Gastrocnemius medialis (tissue), 4 donors: ENCODE measurements around the gene RAPGEF2. TPM values are rescaled to one million over a fixed set of nuclear protein-coding genes. Genes with fewer than 3 reads are reported as not detected.
A peak's percentile ranks its signal among the peaks of the same experiment; 100 is the strongest.

ENCODE experiments used
- ATAC-seq, 2 donors: fragments of 150-250 bp; one replicate each; pipeline ENCODE4 v1.9.1; 2016
- DNase-seq, 2 donors: peaks; one replicate each; pipeline ENCODE4 v3.0.0-alpha.2; 2019
- H3K27ac ChIP-seq, 4 donors: fragments of 200-600 bp; sonication (generic); 1 replicate in 1 of 4; 2 replicates in 3 of 4; pipeline ENCODE4 v1.5.1; 2016 to 2018; ENCODE audit warnings: mild to moderate bottlenecking in 2 of 4, moderate library complexity in 1 of 4
- H3K27me3 ChIP-seq, 3 donors: fragments of 200-600 bp; sonication (generic) in 2 of 3; 1 replicate in 1 of 3; 2 replicates in 2 of 3; pipeline versions ENCODE4 v1.5.1 to v1.6.0; 2016 to 2019; ENCODE audit warnings: mild to moderate bottlenecking in 1 of 3, moderate library complexity in 1 of 3
- H3K36me3 ChIP-seq, 2 donors: fragments of 200-600 bp; sonication (generic) in 1 of 2; one replicate each; pipeline ENCODE4 v1.5.1; 2017 to 2018
- H3K4me1 ChIP-seq, 2 donors: fragments of 200-600 bp; sonication (generic) in 1 of 2; one replicate each; pipeline ENCODE4 v1.5.1; 2016 to 2017; ENCODE audit warnings: mild to moderate bottlenecking in 2 of 2
- H3K4me3 ChIP-seq, 4 donors: fragments of 200-600 bp; sonication (generic) in 3 of 4; 1 replicate in 1 of 4; 2 replicates in 3 of 4; pipeline ENCODE4 v1.5.1; 2016 to 2019; ENCODE audit warnings: mild to moderate bottlenecking in 2 of 4
- H3K9me3 ChIP-seq, 3 donors: fragments of 200-600 bp; sonication (generic) in 2 of 3; 1 replicate in 1 of 3; 2 replicates in 2 of 3; pipeline ENCODE4 v1.5.1; 2016 to 2019
- POLR2A ChIP-seq, 2 donors: fragments of 450-650 bp; IDR thresholded peaks; one replicate each; pipeline ENCODE4 v1.6.1; 2017; ENCODE audit warnings: antibody characterized with exemption in 2 of 2, mild to moderate bottlenecking in 2 of 2, moderate library complexity in 2 of 2
- in situ Hi-C, 4 donors: fragments of 200-750 bp; cut with MboI; loops; one replicate each; pipeline versions ENCODE4 v1.15.0 to v1.8.0; 2017; ENCODE audit warnings: low sequenced_read_pairs in 4 of 4
- intact Hi-C: fragments of 100-400 bp; cut with DNase I; formaldehyde crosslinking; loops from one replicate; pipeline ENCODE4 v1.15.1; 2023; ENCODE audit warnings: low total_unique reads
- total RNA-seq, 4 donors: library from RNA; depleted of rRNA; stranded (reverse); fragments of >200 nt; gene quantifications; one replicate each; pipeline versions ENCODE4 v1.1.0 to v1.2.3, GENCODE V29; 2016
- TF ChIP-seq, protein P1 (sequence below), 5 experiments: fragments of 450-650 bp in 3 of 5; fragments of 200-600 bp in 2 of 5; sonication (generic) in 2 of 5; IDR thresholded peaks in 4 of 5; conservative IDR thresholded peaks in 1 of 5; 1 replicate in 4 of 5; 2 replicates in 1 of 5; pipeline ENCODE4 v1.5.1; 2016 to 2019; ENCODE audit warnings: antibody characterized with exemption in 5 of 5, mild to moderate bottlenecking in 3 of 5, moderate library complexity in 3 of 5

RAPGEF2 gene
- total RNA-seq, 4 donors from 2014 or later, result 32.9 to 42.3 (median 38.7) TPM

DNA sequence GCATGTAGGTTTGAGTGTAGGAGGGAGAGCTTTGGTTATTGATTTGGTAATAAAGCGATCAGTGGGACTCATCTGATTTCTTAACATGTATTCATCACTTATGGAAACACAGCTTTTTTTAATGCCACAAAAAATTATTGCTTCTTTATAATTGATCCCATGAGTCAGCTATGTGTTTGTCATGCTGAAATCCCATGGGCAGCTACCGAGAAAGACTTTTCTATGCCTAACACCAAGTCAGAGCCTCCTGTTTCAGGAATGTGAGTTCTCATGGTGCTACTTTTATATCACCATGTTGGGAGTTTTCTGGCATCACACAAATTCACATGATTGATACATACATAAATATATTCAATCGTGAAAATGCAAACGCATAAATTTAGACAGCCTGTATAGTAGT lies 165.7 kb downstream of the RAPGEF2 start:
- Histone ChIP-seq H3K27me3 (no peaks in the 10 kb centered on the region), H3K27ac (peak overlapping the region; percentile 1 to 75 (median 48)), H3K9me3 (no peaks in the 10 kb centered on the region), H3K4me3 (peak overlapping the region in 1 of 4 donors; percentile 42), H3K4me1 (peaks cover 50 to 55% of the 10 kb centered on the region in 2 donors), H3K36me3 (no peaks in the 10 kb centered on the region)
- no peak for ATAC-seq
- in situ Hi-C loops, result no loop called here
- TF ChIP-seq POLR2A (IDR thresholded peaks at IDR 0.05), result no peak
- TF ChIP-seq, protein P1, sequence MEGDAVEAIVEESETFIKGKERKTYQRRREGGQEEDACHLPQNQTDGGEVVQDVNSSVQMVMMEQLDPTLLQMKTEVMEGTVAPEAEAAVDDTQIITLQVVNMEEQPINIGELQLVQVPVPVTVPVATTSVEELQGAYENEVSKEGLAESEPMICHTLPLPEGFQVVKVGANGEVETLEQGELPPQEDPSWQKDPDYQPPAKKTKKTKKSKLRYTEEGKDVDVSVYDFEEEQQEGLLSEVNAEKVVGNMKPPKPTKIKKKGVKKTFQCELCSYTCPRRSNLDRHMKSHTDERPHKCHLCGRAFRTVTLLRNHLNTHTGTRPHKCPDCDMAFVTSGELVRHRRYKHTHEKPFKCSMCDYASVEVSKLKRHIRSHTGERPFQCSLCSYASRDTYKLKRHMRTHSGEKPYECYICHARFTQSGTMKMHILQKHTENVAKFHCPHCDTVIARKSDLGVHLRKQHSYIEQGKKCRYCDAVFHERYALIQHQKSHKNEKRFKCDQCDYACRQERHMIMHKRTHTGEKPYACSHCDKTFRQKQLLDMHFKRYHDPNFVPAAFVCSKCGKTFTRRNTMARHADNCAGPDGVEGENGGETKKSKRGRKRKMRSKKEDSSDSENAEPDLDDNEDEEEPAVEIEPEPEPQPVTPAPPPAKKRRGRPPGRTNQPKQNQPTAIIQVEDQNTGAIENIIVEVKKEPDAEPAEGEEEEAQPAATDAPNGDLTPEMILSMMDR (IDR thresholded peaks at IDR 0.05 in 4 of 5, conservative IDR thresholded peaks at IDR 0.05 in 1 of 5), result no peak
- intact Hi-C loops, result no loop called here
- no peak for DNase-seq

DNA sequence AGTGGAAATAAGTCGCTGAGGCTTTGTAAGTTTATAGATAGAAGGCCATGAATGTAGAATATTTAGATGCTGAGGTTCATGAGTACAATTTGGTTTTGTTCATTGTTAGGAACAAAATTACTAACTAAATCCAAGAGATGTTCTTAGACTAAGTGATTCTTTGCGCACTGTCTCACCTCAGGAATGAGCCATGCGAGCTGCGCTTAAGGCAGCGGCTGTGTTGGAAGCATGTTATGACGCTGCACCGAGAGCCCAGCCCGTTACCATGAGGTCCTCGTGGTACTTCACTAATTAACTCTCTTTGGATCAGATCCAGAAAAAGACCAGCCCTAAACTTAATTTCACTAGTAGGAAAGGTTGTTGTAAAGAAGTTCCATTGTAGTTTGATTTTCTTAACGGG lies 166.2 kb downstream of the RAPGEF2 start:
- peaks cover 55 to 60% of the 10 kb centered on the region in 2 donors for H3K4me1 ChIP-seq
- in situ Hi-C loops, result no loop called here

DNA sequence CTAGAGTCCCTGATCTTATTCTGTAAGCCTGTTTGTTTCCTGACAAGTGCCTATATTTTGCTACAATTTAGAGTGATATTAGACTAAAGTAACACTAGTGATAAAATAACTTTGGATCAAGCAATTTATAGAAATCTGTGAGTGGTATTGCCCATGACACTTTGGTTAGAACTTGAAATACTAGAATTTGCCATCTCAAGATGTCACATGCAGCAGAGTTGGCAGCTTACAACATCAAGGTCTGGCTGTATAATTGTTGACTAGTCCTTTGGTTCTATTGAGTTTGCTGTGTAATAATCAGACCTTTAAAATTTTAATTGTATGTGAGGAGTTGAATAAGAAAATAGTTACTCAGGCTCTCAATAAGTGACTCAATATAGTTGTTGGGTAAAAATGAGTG lies 167.1 kb downstream of the RAPGEF2 start:
- no peak overlapping the region for H3K4me3 ChIP-seq
- no peaks in the 10 kb centered on the region for H3K9me3 ChIP-seq
- H3K36me3 ChIP-seq, result no peaks in the 10 kb centered on the region
- no peaks in the 10 kb centered on the region for H3K27me3 ChIP-seq
- no peak for DNase-seq
- H3K4me1 ChIP-seq, result peaks cover 60 to 66% of the 10 kb centered on the region in 2 donors
- no peak for TF ChIP-seq POLR2A (IDR thresholded peaks at IDR 0.05)
- TF ChIP-seq, protein P1 (IDR thresholded peaks at IDR 0.05 in 4 of 5, conservative IDR thresholded peaks at IDR 0.05 in 1 of 5), result no peak
- ATAC-seq, result peak in 1 of 2 donors; percentile 26
- intact Hi-C loops (loop anchor here (10.0 kb wide), 1 partner anchor 175 kb away; no protein-coding TSS in a partner anchor), in situ Hi-C loops (no loop called here)
- peak overlapping the region; percentile 9 to 58 (median 22) for H3K27ac ChIP-seq

More for the DNA sequence above, 166.2 kb downstream of the RAPGEF2 start:
- H3K9me3 ChIP-seq, result no peaks in the 10 kb centered on the region
- ATAC-seq, result no peak
- H3K27ac ChIP-seq, result peak overlapping the region in 3 of 4 donors; percentile 31 to 75 (median 58)
- intact Hi-C loops, result no loop called here
- DNase-seq, result no peak
- H3K27me3 ChIP-seq, result no peaks in the 10 kb centered on the region
- TF ChIP-seq POLR2A (IDR thresholded peaks at IDR 0.05), result no peak
- TF ChIP-seq, protein P1 (IDR thresholded peaks at IDR 0.05 in 4 of 5, conservative IDR thresholded peaks at IDR 0.05 in 1 of 5), result no peak
- H3K4me3 ChIP-seq, result no peak overlapping the region
- H3K36me3 ChIP-seq, result no peaks in the 10 kb centered on the region

DNA sequence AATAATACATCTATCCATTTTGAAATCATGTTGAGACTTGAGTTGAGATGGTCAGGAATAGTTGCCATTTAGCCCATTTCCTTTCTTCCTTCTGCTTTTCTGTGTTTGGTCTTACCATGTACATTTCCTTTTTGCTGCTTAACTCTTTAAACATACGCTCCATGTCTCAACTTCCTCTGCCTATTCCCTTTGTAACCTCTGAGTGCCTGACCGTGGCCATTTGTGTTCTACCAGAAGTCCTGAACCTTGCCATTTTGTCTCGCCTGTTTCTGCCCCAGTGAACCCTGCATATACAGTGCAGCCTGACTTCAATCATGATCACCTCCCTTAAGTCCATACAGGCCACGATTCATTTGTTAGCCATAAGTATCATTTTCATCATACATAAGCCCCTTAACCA lies 169.0 kb downstream of the RAPGEF2 start:
- in situ Hi-C loops, result no loop called here
- Histone ChIP-seq H3K27me3 (no peaks in the 10 kb centered on the region), H3K4me1 (peaks cover 57 to 61% of the 10 kb centered on the region in 2 donors), H3K4me3 (no peak overlapping the region), H3K27ac (peak overlapping the region in 3 of 4 donors; percentile 14 to 49 (median 41)), H3K36me3 (no peaks in the 10 kb centered on the region), H3K9me3 (no peaks in the 10 kb centered on the region)
- TF ChIP-seq POLR2A (IDR thresholded peaks at IDR 0.05), result no peak
- TF ChIP-seq, protein P1 (IDR thresholded peaks at IDR 0.05 in 4 of 5, conservative IDR thresholded peaks at IDR 0.05 in 1 of 5), result no peak
- intact Hi-C loops, result loop anchor here (10.0 kb wide), 1 partner anchor 173 kb away; no protein-coding TSS in a partner anchor
- DNase-seq (no peak), ATAC-seq (no peak)
